ENCODE results near the gene SRRM4.

DNA sequence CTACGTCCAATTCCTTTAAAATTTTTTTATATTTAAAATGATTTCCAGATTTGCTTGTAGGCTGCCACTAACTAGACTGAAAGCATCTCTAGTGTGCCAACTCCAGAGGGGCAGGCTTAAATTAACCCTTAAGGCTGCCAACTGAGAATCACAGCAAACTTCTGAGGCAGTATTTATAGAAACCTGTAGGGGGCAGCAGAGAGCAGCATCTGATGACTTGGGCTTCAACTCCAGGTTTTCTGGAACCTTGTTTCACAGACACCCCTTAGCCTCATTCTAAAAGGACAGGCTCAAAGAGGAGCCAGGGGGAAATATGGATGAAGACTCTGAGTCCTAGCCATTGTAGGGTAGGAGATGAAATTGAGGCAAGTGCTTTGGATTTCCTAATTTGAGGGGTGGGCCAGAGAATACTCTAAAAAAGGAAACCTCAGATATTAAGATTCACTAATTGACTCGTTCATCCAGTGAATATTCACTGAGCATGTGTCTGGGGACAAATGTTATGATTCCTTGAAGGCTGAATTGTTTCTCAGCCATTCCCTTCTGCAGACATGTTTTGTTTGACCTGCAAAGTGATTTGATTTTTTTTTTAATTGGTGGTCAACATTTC is 134.1 kb downstream of the SRRM4 start:
- TF ChIP-seq, protein P1, sequence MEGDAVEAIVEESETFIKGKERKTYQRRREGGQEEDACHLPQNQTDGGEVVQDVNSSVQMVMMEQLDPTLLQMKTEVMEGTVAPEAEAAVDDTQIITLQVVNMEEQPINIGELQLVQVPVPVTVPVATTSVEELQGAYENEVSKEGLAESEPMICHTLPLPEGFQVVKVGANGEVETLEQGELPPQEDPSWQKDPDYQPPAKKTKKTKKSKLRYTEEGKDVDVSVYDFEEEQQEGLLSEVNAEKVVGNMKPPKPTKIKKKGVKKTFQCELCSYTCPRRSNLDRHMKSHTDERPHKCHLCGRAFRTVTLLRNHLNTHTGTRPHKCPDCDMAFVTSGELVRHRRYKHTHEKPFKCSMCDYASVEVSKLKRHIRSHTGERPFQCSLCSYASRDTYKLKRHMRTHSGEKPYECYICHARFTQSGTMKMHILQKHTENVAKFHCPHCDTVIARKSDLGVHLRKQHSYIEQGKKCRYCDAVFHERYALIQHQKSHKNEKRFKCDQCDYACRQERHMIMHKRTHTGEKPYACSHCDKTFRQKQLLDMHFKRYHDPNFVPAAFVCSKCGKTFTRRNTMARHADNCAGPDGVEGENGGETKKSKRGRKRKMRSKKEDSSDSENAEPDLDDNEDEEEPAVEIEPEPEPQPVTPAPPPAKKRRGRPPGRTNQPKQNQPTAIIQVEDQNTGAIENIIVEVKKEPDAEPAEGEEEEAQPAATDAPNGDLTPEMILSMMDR (IDR thresholded peaks at IDR 0.05; ENCODE audit: insufficient read depth, low read length) = peak; percentile 74
- no peak for TF ChIP-seq POLR2AphosphoS5 (IDR thresholded peaks at IDR 0.05; ENCODE audit: low read depth)
- TF ChIP-seq SPI1 (IDR thresholded peaks at IDR 0.05; ENCODE audit: borderline replicate concordance, low read depth) = no peak
- TF ChIP-seq, protein P2, sequence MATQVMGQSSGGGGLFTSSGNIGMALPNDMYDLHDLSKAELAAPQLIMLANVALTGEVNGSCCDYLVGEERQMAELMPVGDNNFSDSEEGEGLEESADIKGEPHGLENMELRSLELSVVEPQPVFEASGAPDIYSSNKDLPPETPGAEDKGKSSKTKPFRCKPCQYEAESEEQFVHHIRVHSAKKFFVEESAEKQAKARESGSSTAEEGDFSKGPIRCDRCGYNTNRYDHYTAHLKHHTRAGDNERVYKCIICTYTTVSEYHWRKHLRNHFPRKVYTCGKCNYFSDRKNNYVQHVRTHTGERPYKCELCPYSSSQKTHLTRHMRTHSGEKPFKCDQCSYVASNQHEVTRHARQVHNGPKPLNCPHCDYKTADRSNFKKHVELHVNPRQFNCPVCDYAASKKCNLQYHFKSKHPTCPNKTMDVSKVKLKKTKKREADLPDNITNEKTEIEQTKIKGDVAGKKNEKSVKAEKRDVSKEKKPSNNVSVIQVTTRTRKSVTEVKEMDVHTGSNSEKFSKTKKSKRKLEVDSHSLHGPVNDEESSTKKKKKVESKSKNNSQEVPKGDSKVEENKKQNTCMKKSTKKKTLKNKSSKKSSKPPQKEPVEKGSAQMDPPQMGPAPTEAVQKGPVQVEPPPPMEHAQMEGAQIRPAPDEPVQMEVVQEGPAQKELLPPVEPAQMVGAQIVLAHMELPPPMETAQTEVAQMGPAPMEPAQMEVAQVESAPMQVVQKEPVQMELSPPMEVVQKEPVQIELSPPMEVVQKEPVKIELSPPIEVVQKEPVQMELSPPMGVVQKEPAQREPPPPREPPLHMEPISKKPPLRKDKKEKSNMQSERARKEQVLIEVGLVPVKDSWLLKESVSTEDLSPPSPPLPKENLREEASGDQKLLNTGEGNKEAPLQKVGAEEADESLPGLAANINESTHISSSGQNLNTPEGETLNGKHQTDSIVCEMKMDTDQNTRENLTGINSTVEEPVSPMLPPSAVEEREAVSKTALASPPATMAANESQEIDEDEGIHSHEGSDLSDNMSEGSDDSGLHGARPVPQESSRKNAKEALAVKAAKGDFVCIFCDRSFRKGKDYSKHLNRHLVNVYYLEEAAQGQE (IDR thresholded peaks at IDR 0.05; ENCODE audit: insufficient replicate concordance, low read depth) = no peak
- TF ChIP-seq GABPA (IDR thresholded peaks at IDR 0.05; ENCODE audit: low read depth) = no peak

Measured in HL-60 (cell line).